Ovary (tissue), 3 donors: Measurements from ENCODE around the gene SPARC.

Source experiments
- CTCF ChIP-seq, 3 donors: fragments of 450-650 bp in 2 of 3; fragments of 200-600 bp in 1 of 3; IDR thresholded peaks; one replicate each; pipeline versions ENCODE4 v1.5.1 to v1.8.0; 2016 to 2022; ENCODE audit warnings: antibody characterized with exemption in 3 of 3, mild to moderate bottlenecking in 1 of 3
- EP300 ChIP-seq: sonication (generic); formaldehyde crosslinking; IDR thresholded peaks from one replicate; pipeline ENCODE4 v1.6.1; 2017; ENCODE audit warnings: antibody characterized with exemption
- donor health status: DM: no; HTN: no; CAD: no.

- TF ChIP-seq CTCF (IDR thresholded peaks at IDR 0.05): no peak
- TF ChIP-seq EP300: no peak
Measured at GRCh38 chr5:151707567-151707966, 20.9 kb upstream of the SPARC start.
